WTC11 (cell line): ENCODE measurements around the gene ARHGAP23. TPM values are rescaled to one million over a fixed set of nuclear protein-coding genes. Genes with fewer than 3 reads are reported as not detected.

Source experiments
- ATAC-seq: fragments of 200-7000 bp; cut with Tn5 transposase; 2 replicates; pipeline ENCODE4 v1.10.0; 2021; ENCODE audit warnings: mild to moderate bottlenecking, moderate library complexity
- CTCF ChIA-PET: fragments of 300-600 bp; sonication (Branson Sonifier 250); formaldehyde crosslinking; loops from one replicate; lab custom pipeline; 2021; ENCODE audit warnings: antibody characterized with exemption; lab: Charles Lee
- POLR2A ChIA-PET: fragments of 350-600 bp; sonication (Branson Sonifier 250); formaldehyde crosslinking; loops from one replicate; lab custom pipeline; 2021; ENCODE audit warnings: antibody characterized with exemption; lab: Charles Lee
- DNase-seq: peaks from one replicate; pipeline ENCODE4 v3.0.0; 2021; ENCODE audit warnings: low spot score
- H3K27ac Mint-ChIP-seq: 2 replicates; pipeline ENCODE4 v1.8.0; 2021; ENCODE audit warnings: mixed read lengths
- H3K27me3 Mint-ChIP-seq: 2 replicates; pipeline ENCODE4 v1.8.0; 2021; ENCODE audit warnings: low read depth, mild to moderate bottlenecking, moderate library complexity, mixed read lengths
- H3K36me3 Mint-ChIP-seq: 2 replicates; pipeline ENCODE4 v1.8.0; 2021; ENCODE audit warnings: mixed read lengths
- H3K4me1 Mint-ChIP-seq: 2 replicates; pipeline ENCODE4 v1.8.0; 2022; ENCODE audit warnings: mixed read lengths
- H3K4me3 Mint-ChIP-seq: 2 replicates; pipeline ENCODE4 v1.8.0; 2021; ENCODE audit warnings: mild to moderate bottlenecking, moderate library complexity, mixed read lengths
- H3K9me3 Mint-ChIP-seq: 2 replicates; pipeline ENCODE4 v1.8.0; 2021; ENCODE audit warnings: mixed read lengths
- ARID4B ChIP-seq: sonication (generic); formaldehyde crosslinking; IDR thresholded peaks from 2 replicates; pipeline ENCODE4 v1.8.0; 2023; ENCODE audit warnings: missing genetic modification reagents, mild to moderate bottlenecking, borderline replicate concordance
- ATF2 ChIP-seq: sonication (generic); formaldehyde crosslinking; IDR thresholded peaks from 2 replicates; pipeline ENCODE4 v1.8.1; 2022; ENCODE audit warnings: low read depth, missing genetic modification reagents, borderline replicate concordance
- CBFB ChIP-seq: sonication (generic); formaldehyde crosslinking; IDR thresholded peaks from 2 replicates; pipeline ENCODE4 v1.8.1; 2022; ENCODE audit warnings: mild to moderate bottlenecking, low read depth, missing genetic modification reagents
- CTCF ChIP-seq: fragments of 200-600 bp; IDR thresholded peaks from 2 replicates; pipeline ENCODE4 v1.8.0; 2022; ENCODE audit warnings: antibody characterized with exemption
- E2F1 ChIP-seq: sonication (generic); formaldehyde crosslinking; IDR thresholded peaks from 2 replicates; pipeline ENCODE4 v1.8.0; 2022; ENCODE audit warnings: mild to moderate bottlenecking, missing genetic modification reagents
- GABPB1 ChIP-seq: sonication (generic); formaldehyde crosslinking; IDR thresholded peaks from 2 replicates; pipeline ENCODE4 v1.8.1; 2023; ENCODE audit warnings: mild to moderate bottlenecking, missing genetic modification reagents
- MXD4 ChIP-seq: fragments of 250-450 bp; sonication (Bioruptor Pico); IDR thresholded peaks from 2 replicates; pipeline ENCODE4 v1.8.0; 2021; ENCODE audit warnings: mild to moderate bottlenecking, moderate library complexity, borderline replicate concordance
- NFYB ChIP-seq: sonication (generic); formaldehyde crosslinking; conservative IDR thresholded peaks from 2 replicates; pipeline ENCODE4 v1.8.0; 2022; ENCODE audit warnings: low read depth, missing genetic modification reagents
- PREB ChIP-seq: sonication (generic); formaldehyde crosslinking; IDR thresholded peaks from 2 replicates; pipeline ENCODE4 v1.8.1; 2022; ENCODE audit warnings: mild to moderate bottlenecking, missing genetic modification reagents, moderate library complexity, borderline replicate concordance
- RORB ChIP-seq: fragments of 250-450 bp; sonication (Bioruptor Pico); IDR thresholded peaks from 2 replicates; pipeline ENCODE4 v1.9.0; 2021; ENCODE audit warnings: mild to moderate bottlenecking
- TEAD4 ChIP-seq: sonication (generic); formaldehyde crosslinking; IDR thresholded peaks from 2 replicates; pipeline ENCODE4 v1.8.0; 2022; ENCODE audit warnings: mild to moderate bottlenecking, missing genetic modification reagents
- TP53 ChIP-seq: sonication (generic); formaldehyde crosslinking; IDR thresholded peaks from 2 replicates; pipeline ENCODE4 v1.8.1; 2023; ENCODE audit warnings: mild to moderate bottlenecking, missing genetic modification reagents
- ZNF671 ChIP-seq: fragments of 250-450 bp; sonication (Bioruptor Pico); IDR thresholded peaks from 2 replicates; pipeline ENCODE4 v1.8.0; 2021; ENCODE audit warnings: mild to moderate bottlenecking
- total RNA-seq: library from RNA; stranded (reverse); gene quantifications from 3 replicates; pipeline ENCODE4 v1.2.3, GENCODE V29; 2021

ARHGAP23 gene
- total RNA-seq, 1 experiment from 2014 or later, result 66.0 TPM

GRCh38 chr17:38556239-38556638 is 128.0 kb downstream of the ARHGAP23 start:
- TF ChIP-seq NFYB (CRISPR knock-in tag), result no peak
- no peak for TF ChIP-seq CTCF
- CTCF ChIA-PET, result interaction anchor here (1.0 to 10.6 kb wide), 7 partner anchors 8 to 112 kb away, joined by 4 to 341 read pairs (median 5); no protein-coding TSS in a partner anchor
- H3K36me3 Mint-ChIP-seq, result no peaks in the 10 kb centered on the region
- no peaks in the 10 kb centered on the region for H3K9me3 Mint-ChIP-seq
- POLR2A ChIA-PET, result no interaction called here
- H3K27ac Mint-ChIP-seq, result no peak overlapping the region
- peaks cover 45% of the 10 kb centered on the region for H3K27me3 Mint-ChIP-seq
- ATAC-seq (no peak), DNase-seq (no peak)
- H3K4me3 Mint-ChIP-seq, result no peak overlapping the region
- H3K4me1 Mint-ChIP-seq, result peaks cover 30% of the 10 kb centered on the region

- CTCF ChIA-PET, result interaction anchor here (0.5 to 10.6 kb wide), 66 partner anchors 9 to 642 kb away, joined by 3 to 501 read pairs (median 6); partner anchors contain the start of genes CISD3, MLLT6, PSMB3 and SOCS7
- H3K9me3 Mint-ChIP-seq, result no peaks in the 10 kb centered on the region
- H3K27me3 Mint-ChIP-seq, result peaks cover 52% of the 10 kb centered on the region
- no peak for TF ChIP-seq PREB (CRISPR knock-in tag)
- no peak for TF ChIP-seq TP53
- no peak for TF ChIP-seq GABPB1 (CRISPR knock-in tag)
- no peak for TF ChIP-seq CBFB (CRISPR knock-in tag)
- TF ChIP-seq ZNF671 (CRISPR knock-in tag), result no peak
- TF ChIP-seq TEAD4, result no peak
- TF ChIP-seq RORB, result no peak
- no peak for TF ChIP-seq ARID4B (CRISPR knock-in tag)
- no peak for TF ChIP-seq MXD4 (CRISPR knock-in tag)
- no peak for TF ChIP-seq ATF2 (CRISPR knock-in tag)
- TF ChIP-seq NFYB (CRISPR knock-in tag), result no peak
- TF ChIP-seq E2F1 (CRISPR knock-in tag), result no peak
- H3K27ac Mint-ChIP-seq, result no peak overlapping the region
- POLR2A ChIA-PET, result interaction anchor here (0.5 to 2.3 kb wide), 10 partner anchors 15 to 1116 kb away, joined by 3 to 10 read pairs (median 3); partner anchors contain the start of gene SRCIN1
- no peaks in the 10 kb centered on the region for H3K36me3 Mint-ChIP-seq
- ATAC-seq, result no peak
- peaks cover 32% of the 10 kb centered on the region for H3K4me1 Mint-ChIP-seq
- peak overlapping the region; percentile 28; the same call in 1 of the 2 replicates for H3K4me3 Mint-ChIP-seq
- no peak for DNase-seq
These were observed 129.1 kb downstream of the ARHGAP23 start for GRCh38 chr17:38557396-38557795.
